Heart right ventricle (tissue), 16 donors: ENCODE measurements around the gene STMN1. TPM values are rescaled to one million over a fixed set of nuclear protein-coding genes. Genes with fewer than 3 reads are reported as not detected.

ENCODE experiments used
- ATAC-seq, 8 donors: fragments of 200-7000 bp; cut with Tn5 transposase; one replicate each; pipeline ENCODE4 v1.9.1; 2020; ENCODE audit warnings: mild to moderate bottlenecking in 8 of 8, moderate library complexity in 8 of 8, moderate number of reproducible peaks in 1 of 8
- DNase-seq, 2 donors: peaks; one replicate each; pipeline ENCODE4 v3.0.0-alpha.2; 2020
- H3K27ac ChIP-seq, 10 donors: fragments of 200-600 bp; sonication (generic) in 2 of 10; one replicate each; pipeline versions ENCODE4 v1.5.0 to v1.8.0; 2020 to 2022; ENCODE audit warnings: mild to moderate bottlenecking in 3 of 10
- H3K27me3 ChIP-seq, 7 donors: fragments of 200-600 bp; one replicate each; pipeline ENCODE4 v1.8.0; 2021 to 2022; ENCODE audit warnings: mild to moderate bottlenecking in 2 of 7
- H3K36me3 ChIP-seq, 9 donors: fragments of 200-600 bp; sonication (generic) in 1 of 9; one replicate each; pipeline versions ENCODE4 v1.5.0 to v1.8.0; 2020 to 2022; ENCODE audit warnings: mild to moderate bottlenecking in 2 of 9
- H3K4me1 ChIP-seq, 9 donors: fragments of 200-600 bp; sonication (generic) in 1 of 9; one replicate each; pipeline versions ENCODE4 v1.5.0 to v1.8.0; 2020 to 2022; ENCODE audit warnings: mild to moderate bottlenecking in 4 of 9
- H3K4me3 ChIP-seq, 10 donors: fragments of 200-600 bp; sonication (generic) in 2 of 10; one replicate each; pipeline versions ENCODE4 v1.5.0 to v1.8.0; 2020 to 2022; ENCODE audit warnings: mild to moderate bottlenecking in 7 of 10, moderate library complexity in 2 of 10
- H3K9me3 ChIP-seq, 11 donors: fragments of 200-600 bp in 10 of 11; sonication (generic) in 2 of 11; one replicate each; pipeline versions ENCODE4 v1.5.0 to v1.8.0; 2013 to 2022; ENCODE audit warnings: mild to moderate bottlenecking in 2 of 11, control low read depth in 1 of 11, moderate library complexity in 1 of 11
- WGBS, 2 donors: extraction: QIAGEN DNeasy Blood & Tissue Kit; methylation state at CpG; one replicate each; pipeline ENCODE4 v1.1.7; 2013; ENCODE audit warnings: inconsistent platforms in 1 of 2; 5-methylcytosine and 5-hydroxymethylcytosine counted together
- intact Hi-C, 10 donors: fragments of 100-400 bp; cut with DNase I; formaldehyde crosslinking; loops; one replicate each; pipeline versions ENCODE4 v1.11.1 to v1.14.2; 2022
- polyA plus RNA-seq, 2 donors: library from polyadenylated mRNA; stranded (reverse); fragments of 200-250 nt; gene quantifications; one replicate each; pipeline ENCODE4 v1.2.3, GENCODE V29; 2013
- total RNA-seq, 10 donors: library from RNA; stranded (reverse); fragmentation: NEBNext Ultra II Directional in 3 of 10; extraction: Animal tissue kit (Norgen Biotek cat#: 25700) in 3 of 10; gene quantifications; one replicate each; pipeline versions ENCODE4 v1.2.1 to v1.2.4, GENCODE V29; 2021 to 2023
- TF ChIP-seq, protein P1 (sequence below), 9 donors: fragments of 200-600 bp; sonication (generic) in 2 of 9; IDR thresholded peaks; one replicate each; pipeline versions ENCODE4 v1.5.0 to v1.8.0; 2021 to 2022; ENCODE audit warnings: antibody characterized with exemption in 9 of 9, mild to moderate bottlenecking in 5 of 9, moderate library complexity in 1 of 9
- donor health status: Arrhythmogenic right ventricular cardiomyopathy.
- donor health status: ischemic (EF 13 %, LVEDD 7.1; RV severe dilation, severe dysfunction).
- donor health status: healthy with polysubstance abuse.
- donor health status: DM: no; HTN: yes; CAD: no.
- donor health status: DM: no; HTN: no; CAD: no.
- donor health status: ischemic (EF 25% LVEDD 6.9; RV normal size, moderate dysfunction).
- donor health status: ischemic (EF 25% LVEDD 5.7; RV mildly dilated, moderate dysfunction).
- donor health status: healthy.
- donor health status: DM: yes; HTN: yes; CAD: no.
- donor health status: Ischemic cardiomyopathy.
- donor health status: ischemic (EF 35%, LVEDD 5.7; RV mildly dilated, moderate dysfunction).
- donor health status: nonischemic (EF 11% LVEDD 7.7; RV severe dilation, severe dysfunction).
- donor health status: DM: yes; HTN: yes; CAD: no.
- donor health status: PGD.
- donor health status: ischemic (EF 29% LVEDD 5.4; RV normal size, mild dysfunction).
- donor health status: nonischemic (EF 23%, LVEDD 6.1; RV moderate dilation, normal function).

STMN1 gene
- total and polyA plus RNA-seq, 12 donors, result 16.0 to 85.7 (median 48.7) TPM

DNA sequence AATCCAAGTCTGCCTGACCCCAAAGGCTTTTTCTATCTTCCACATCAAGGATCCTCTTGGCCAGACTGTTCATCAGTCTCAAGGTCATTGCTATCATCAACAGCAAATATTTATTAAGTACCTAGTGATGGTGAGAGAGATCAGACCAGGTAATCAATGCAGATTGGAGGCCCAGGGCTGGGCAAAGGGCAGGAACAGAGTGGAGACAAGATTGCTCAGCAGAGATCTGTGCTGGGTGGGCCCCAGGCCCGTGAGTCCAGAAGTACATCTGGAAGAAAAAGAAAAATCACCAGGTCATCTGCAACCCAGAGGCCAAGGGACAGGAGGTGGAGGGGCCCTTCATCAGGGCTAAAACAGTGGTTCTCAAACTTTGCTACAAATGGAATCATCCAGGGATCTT is 20.6 kb downstream of the STMN1 start:
- Histone ChIP-seq H3K27ac (no peak overlapping the region), H3K9me3 (no peaks in the 10 kb centered on the region), H3K4me3 (no peak overlapping the region), H3K27me3 (no peaks in the 10 kb centered on the region), H3K4me1 (no peaks in the 10 kb centered on the region), H3K36me3 (no peaks in the 10 kb centered on the region)
- WGBS, 2 donors, result 90 to 100% methylated on average over 1 of the region's 1 CpG
- TF ChIP-seq, protein P1, sequence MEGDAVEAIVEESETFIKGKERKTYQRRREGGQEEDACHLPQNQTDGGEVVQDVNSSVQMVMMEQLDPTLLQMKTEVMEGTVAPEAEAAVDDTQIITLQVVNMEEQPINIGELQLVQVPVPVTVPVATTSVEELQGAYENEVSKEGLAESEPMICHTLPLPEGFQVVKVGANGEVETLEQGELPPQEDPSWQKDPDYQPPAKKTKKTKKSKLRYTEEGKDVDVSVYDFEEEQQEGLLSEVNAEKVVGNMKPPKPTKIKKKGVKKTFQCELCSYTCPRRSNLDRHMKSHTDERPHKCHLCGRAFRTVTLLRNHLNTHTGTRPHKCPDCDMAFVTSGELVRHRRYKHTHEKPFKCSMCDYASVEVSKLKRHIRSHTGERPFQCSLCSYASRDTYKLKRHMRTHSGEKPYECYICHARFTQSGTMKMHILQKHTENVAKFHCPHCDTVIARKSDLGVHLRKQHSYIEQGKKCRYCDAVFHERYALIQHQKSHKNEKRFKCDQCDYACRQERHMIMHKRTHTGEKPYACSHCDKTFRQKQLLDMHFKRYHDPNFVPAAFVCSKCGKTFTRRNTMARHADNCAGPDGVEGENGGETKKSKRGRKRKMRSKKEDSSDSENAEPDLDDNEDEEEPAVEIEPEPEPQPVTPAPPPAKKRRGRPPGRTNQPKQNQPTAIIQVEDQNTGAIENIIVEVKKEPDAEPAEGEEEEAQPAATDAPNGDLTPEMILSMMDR (IDR thresholded peaks at IDR 0.05), result no peak
- ATAC-seq (no peak), DNase-seq (no peak)
- intact Hi-C loops, result no loop called here

DNA sequence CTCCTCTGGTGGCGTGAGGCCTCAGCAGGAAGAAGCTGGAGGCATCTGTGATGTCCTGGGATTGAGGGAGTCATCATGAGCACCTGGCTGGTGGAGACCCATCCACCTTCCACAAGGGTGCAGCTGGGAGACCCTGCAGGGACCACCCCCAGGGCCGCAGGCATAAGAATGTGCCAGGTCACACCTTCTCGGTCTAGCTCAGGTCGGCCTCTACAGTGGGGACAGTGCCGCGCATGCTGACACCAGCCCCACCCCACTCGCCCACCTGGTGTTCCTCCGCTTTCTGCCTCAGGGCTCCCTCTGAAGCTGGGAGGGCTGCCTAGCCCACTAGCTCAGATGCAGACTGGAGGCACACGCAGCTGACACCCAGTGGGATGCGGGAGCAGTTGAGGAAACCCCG is 25.0 kb downstream of the STMN1 start:
- DNase-seq (no peak), ATAC-seq (peak in 1 of 8 donors; percentile 45)
- WGBS, 2 donors, result 90 to 92% methylated on average over 11 of the region's 11 CpGs
- TF ChIP-seq, protein P1 (IDR thresholded peaks at IDR 0.05), result no peak
- no peak overlapping the region for H3K27ac ChIP-seq
- intact Hi-C loops, result no loop called here
- H3K9me3 ChIP-seq, result no peaks in the 10 kb centered on the region
- H3K36me3 ChIP-seq, result no peaks in the 10 kb centered on the region
- no peak overlapping the region for H3K4me3 ChIP-seq
- no peaks in the 10 kb centered on the region for H3K27me3 ChIP-seq
- peaks cover 0 to 2% (median 0%) of the 10 kb centered on the region in 9 donors for H3K4me1 ChIP-seq

DNA sequence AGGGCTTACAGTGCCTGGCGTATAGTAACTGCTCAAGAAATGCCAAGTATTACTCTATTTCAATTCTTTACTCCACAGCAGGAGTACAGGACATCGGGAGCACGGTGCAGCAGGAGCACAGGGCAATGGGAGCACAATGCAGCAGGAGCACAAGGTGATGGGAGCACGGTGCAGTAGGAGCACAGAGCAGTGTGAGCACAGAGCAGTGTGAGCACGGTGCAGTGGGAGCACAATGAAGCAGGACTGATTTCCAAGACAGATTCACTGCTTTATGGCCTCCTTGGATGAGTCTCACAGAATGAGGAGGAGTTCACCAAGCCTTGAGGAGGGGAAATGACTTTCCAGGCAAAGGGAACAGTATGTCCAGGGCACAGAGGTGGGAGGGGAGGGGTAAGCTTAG is 25.7 kb downstream of the STMN1 start:
- intact Hi-C loops, result no loop called here
- DNase-seq (no peak), ATAC-seq (no peak)
- Histone ChIP-seq H3K4me3 (no peak overlapping the region), H3K27me3 (no peaks in the 10 kb centered on the region), H3K4me1 (peaks cover 0 to 10% (median 0%) of the 10 kb centered on the region in 9 donors), H3K36me3 (no peaks in the 10 kb centered on the region), H3K27ac (no peak overlapping the region), H3K9me3 (no peaks in the 10 kb centered on the region)
- TF ChIP-seq, protein P1 (IDR thresholded peaks at IDR 0.05), result no peak
- 95 to 97% methylated on average over 5 of the region's 5 CpGs for whole genome bisulfite sequencing, 2 donors

DNA sequence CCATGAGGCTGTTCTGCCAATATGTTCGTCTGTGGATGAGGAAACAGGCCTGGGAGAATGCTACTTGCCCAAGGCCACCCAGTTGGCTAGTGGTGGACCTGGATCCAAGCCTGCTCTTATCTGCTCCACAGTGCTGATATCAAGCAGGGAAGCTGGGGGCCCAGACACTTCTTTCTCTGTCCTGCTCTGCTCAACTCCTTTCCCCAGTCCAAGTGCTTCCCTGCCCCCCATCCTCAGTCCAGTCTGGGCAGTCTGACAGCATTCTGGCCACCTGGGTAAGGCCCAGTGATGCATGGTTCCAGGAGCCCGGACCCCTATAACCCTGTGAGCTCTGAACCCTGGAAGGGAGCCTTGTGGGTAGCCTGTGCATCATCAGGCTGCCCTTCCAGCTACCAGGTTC is 26.5 kb downstream of the STMN1 start:
- WGBS, 2 donors, result 48 to 53% methylated on average over 2 of the region's 2 CpGs
- no peak for DNase-seq
- peaks cover 2 to 15% (median 7%) of the 10 kb centered on the region in 9 donors for H3K4me1 ChIP-seq

More for the DNA sequence above, 26.5 kb downstream of the STMN1 start:
- intact Hi-C loops, result no loop called here
- TF ChIP-seq, protein P1 (IDR thresholded peaks at IDR 0.05), result no peak
- H3K27ac ChIP-seq, result no peak overlapping the region
- no peaks in the 10 kb centered on the region for H3K9me3 ChIP-seq
- no peak overlapping the region for H3K4me3 ChIP-seq
- no peaks in the 10 kb centered on the region for H3K27me3 ChIP-seq
- ATAC-seq, result no peak
- no peaks in the 10 kb centered on the region for H3K36me3 ChIP-seq
